EL (cell line): ENCODE results near the gene ATG10.

ENCODE experiments used
- DNase-seq: peaks from one replicate; pipeline ENCODE4 v3.0.0-alpha.2; 2016

The ATG10 gene

DNA sequence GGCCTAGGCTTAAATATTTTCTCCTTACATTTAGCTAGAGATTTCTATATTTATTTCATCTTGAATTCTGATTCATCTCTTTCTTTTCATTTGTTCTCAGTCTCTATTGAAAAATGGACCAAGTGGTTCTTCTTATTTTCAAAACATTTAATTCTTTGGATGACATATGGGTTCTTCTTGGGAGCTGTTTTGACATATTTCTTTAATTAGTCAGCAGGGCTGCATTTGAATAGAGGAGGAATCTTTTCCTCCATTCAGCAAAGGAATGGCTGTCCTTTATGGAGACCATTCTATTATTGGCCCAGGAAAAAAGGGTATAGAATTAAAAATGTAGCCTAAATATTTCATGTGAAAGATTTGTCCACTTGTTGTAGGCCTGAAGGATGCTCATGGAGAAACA is 196.5 kb downstream of the ATG10 start:
- DNase-seq, result peak; percentile 43

DNA sequence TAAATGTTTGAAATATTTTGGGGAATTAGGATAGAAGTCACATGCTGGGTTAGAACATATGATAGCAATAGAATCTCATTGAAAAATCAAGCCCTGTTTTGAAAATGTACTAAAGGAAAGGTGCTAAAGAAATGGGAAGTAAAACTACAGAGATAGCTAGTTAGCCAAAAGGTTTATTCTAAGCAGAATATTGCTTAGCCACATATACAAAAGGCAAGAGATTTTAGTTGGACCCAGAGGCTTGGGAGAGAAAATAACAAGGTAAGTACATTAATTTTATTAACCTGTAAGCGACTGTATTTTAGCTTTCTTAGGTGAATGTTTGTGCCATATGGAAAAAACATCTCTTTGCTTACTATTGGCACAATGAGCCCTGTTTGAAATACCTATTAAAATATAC is 198.1 kb downstream of the ATG10 start:
- DNase-seq, result no peak

DNA sequence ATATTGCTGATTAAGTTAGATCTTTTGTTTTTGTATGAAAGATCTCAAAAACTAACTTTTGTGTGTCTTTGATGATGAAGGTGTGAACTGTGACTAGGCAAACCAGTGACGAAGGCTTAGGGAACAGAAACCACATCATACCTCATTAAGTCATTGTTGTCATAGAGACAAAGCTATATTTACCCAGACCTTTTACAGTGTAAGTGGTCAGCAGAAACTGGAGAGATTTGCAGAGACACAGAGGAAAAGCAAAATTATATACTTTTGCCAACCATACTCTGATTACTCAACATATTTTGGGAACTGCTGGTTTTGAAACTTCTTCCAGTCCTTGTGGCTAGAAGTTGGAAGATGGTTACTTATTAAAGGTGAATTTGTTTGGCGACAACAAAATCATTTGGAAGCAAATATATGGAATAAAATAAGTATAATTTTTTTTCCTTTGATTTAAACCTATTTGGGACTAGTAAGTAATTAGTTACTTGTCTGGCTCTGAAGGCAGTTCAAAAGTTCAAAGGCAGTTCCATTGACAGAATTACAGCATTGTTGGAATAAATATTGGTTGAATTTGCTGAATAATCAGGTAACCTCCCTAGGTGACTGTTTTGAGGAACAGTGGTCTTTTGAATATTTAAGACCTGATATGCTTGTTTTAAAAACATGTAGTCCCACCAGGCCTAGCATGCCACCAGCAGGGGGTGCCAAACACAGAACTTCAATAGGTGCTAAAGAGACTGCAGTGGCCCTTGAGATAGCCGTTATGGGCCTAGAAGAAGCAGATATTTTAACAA is 202.5 kb downstream of the ATG10 start:
- DNase-seq, result peak; percentile 55

DNA sequence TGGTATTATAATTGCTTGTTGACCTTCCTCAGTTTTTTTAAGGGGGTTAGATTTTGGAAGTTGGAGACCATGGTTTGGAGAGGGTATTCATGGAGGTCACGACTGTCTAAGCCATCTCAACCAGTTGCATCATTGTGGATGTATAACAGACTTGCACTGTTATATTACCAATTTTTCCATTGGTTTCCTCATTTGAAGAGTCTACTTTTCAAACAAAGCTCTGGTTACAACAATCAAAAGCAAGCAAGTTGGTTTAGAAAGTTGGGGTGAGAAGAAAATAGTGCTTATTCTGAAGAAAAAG is 203.0 kb downstream of the ATG10 start:
- no peak for DNase-seq

DNA sequence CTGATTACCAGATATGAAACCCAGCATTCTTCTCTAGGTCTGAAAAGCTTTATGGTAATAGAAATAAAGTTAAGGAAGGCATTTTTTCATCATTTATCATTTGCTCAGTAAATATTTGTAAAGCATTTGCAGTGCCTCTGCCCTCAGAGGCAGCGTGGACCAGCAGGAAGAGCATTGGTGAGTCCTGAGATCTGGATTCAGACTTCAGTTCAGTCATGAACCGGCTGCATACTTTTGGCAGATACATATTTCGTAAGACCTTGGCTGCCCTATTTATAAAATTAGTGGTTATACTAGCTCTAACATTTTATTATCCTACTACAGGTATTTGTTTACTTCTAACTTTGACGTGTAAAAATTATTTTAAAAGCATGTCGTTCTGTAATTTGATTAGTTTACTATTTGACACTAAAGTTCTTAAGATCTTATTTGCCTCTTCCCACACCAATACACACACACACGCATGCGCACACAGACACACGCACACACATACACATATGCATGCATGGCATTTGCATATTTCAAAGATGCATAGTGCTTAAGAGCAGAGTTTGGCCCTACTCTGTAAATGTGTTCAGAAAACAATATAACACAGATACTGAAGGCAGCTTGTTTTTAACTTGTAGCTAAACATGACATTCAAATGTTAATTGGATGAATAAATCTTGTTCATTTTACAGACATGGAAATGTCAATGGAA is 204.4 kb downstream of the ATG10 start:
- no peak for DNase-seq

DNA sequence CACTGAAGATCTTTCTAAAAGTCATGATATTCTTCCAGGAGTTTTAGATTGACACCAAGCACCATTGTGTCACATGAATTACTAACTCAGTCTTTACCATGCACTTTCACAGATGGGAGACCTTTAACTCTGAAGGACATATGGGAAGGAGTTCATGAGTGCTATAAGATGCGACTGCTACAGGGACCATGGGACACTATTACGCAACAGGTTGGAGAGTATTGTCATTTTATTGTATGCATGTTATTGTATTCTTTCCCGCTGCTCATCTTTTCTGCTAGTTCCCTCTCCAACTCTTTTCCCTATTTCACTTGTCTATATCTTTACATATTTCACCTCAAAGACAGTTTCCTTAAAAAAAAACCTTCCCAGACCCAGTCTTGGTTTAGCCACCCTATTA is 206.6 kb downstream of the ATG10 start:
- no peak for DNase-seq

DNA sequence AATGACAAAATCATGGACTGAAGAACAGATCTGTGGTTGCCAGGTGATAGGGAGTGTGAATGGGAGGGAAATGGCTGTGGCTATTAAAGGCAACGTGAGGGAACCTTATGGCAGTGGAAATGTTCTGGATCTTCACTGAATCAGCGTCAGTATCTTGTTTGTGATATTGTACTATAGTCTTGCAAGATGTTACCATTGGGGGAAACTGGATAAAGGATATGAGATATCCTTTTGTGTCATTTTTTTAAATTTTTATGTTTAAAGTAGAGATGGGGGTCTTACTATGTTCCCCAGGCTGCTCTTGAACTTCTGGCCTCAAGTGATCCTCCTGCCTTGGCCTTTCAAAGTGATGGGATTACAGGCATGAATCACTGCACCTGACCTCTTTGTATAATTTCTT is 210.8 kb downstream of the ATG10 start:
- DNase-seq, result no peak

DNA sequence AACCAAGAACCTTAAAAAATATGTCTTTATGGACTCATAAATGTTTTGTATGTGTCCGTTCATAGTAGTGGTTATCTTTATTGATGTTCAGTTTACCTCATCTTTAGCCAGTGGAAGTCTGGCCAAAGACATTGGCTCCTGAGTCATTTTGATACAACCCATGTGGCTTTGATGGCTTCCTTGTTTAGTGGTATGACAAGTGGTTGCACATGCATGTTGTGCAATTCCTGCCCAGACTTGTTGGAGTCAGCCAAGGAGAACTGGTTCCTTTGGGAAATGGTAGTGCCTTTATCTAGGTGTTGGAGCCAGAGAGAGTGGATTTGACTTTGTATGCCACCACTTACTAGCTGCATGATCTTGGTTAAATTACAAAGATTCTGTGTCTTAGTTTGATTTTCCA is 212.0 kb downstream of the ATG10 start:
- peak; percentile 13 for DNase-seq

DNA sequence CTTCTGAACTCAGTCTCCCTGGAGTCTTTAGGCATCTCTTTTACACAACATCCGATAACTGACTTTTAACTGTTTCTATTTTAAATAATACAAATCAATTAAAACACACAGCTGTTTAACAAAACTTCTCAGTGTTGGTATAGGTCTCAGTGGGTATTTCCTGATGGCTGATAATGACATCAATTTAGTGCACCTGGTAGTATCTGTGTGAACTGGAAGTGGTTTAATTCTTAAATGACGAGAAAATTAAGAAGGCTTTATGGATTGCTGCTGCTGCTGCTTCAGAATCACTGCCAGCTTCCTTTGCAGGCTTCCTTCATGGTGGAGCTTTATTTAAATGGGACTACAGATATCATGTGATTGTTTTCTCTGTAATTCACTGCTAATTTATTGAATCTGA is 214.0 kb downstream of the ATG10 start:
- no peak for DNase-seq

DNA sequence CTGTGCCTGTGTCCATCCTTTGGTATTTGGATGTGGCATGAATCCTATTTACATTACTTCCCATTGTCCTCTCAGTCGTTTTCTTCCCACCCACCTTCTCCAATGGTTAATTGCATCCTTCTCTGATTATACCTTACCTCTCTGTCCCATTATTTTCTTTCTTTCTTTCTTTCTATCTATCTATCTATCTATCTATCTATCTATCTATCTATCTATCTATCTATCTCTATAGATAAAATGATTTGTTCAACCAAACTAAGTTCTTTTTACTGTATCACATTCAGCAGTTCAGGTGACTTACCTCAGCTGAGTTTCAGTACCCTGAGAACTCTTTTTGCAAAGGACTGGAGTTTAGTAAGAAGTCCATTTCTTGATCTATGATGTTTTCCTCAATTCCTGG is 225.7 kb downstream of the ATG10 start:
- no peak for DNase-seq

DNA sequence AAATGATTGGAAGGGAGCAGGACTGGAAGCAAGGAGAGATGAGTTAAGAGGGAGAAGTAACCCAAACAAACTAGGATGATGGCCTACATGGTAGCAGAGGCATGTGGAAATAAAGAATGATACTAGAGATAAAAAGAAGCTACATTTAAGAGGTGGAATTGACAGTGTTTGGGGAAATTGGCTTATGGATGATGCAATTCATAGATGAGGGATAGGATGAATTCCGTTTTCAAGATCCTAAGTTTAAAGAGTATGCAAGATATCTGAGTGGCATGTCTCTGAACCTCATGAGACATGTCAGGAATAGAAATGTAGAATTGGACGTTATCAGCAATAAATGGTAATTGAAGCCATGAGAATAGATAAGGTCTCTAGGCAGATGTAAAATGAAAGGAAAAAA is 232.7 kb downstream of the ATG10 start:
- no peak for DNase-seq

DNA sequence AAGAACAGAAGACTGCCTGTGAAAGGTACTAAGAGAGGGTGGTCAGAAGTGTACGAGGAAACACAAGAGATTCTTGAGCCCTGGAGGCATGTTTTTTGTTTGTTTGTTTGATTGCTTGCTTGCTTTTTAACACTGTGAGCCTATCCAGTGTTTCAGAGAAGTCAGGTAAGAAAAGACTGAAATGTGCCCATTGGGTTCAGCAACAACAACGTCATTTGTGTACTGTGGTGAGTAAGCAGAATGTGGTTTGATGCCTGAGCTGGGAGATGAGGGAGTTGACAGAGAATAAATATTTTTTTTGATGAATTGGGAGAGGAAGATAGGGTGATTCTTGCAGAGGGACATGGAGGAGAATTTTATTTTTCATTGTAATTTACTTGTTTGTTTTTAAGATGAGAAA is 233.2 kb downstream of the ATG10 start:
- no peak for DNase-seq

DNA sequence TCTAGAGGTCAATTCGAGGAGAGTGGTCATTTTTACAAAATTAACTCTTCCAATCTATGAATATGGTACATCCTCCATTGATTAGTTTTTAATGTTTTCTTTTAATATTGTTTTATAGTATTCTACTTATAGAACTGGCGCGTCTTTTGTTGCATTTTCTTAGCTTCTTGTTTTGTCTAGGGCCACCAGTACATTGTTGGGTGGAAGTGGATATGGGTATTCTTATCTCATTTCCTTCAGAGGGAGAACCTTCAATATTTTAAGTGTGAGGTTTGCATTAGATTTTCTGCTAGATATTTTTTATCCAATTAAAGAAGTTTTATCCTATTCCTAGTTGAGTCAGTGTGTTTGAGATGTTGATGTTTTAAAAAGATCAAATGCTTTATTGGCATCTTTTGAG is 236.5 kb downstream of the ATG10 start:
- no peak for DNase-seq

DNA sequence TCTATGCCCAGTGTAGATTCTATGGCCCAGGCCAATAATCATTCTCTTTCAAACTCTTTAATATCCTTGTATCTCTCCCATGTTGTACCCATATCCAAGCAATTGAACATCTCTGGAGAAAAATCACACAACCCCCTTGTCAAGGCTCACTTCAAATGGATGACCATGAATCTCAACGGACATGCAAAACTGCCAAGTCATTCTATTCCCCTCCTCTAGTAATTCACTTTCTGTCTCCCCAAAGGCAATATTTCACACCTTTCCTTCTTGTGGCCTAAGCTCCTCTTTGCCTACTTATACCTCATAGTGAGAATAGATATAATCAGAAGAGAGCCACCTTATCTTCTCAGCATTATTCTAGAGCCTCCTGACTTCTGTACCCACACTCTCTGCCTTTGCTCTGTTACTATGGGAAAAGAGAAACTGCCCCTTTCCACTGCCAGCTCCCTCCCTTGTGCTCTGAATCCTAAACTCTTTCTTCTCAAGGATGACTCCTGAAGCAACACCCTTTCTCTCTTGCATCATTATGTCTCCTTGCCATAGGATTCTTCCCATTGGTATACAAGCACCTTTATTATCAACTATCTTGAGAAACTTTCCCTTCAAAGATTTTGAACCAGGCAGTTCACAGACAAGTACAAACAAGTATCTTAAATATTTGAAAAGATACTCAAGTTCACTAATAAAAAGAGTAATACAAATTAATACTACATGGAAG is 240.2 kb downstream of the ATG10 start:
- no peak for DNase-seq

DNA sequence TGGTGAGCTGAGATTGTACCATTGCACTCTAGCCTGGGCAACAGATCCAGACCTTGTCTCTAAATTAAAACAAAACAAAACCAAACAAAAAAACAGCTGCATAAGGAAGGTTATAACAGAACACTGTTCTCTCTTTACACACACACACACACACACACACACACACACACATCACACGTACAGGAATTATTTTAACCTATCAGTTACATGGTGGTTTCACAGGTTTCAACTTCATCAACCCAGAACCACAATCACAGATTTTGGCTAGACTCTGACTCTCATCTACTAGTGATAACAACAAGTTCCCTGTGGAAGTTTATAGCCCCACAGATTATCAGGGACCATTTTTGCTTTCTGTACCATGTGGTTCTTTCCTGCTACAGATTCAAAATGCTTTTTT is 246.1 kb downstream of the ATG10 start:
- DNase-seq, result no peak

DNA sequence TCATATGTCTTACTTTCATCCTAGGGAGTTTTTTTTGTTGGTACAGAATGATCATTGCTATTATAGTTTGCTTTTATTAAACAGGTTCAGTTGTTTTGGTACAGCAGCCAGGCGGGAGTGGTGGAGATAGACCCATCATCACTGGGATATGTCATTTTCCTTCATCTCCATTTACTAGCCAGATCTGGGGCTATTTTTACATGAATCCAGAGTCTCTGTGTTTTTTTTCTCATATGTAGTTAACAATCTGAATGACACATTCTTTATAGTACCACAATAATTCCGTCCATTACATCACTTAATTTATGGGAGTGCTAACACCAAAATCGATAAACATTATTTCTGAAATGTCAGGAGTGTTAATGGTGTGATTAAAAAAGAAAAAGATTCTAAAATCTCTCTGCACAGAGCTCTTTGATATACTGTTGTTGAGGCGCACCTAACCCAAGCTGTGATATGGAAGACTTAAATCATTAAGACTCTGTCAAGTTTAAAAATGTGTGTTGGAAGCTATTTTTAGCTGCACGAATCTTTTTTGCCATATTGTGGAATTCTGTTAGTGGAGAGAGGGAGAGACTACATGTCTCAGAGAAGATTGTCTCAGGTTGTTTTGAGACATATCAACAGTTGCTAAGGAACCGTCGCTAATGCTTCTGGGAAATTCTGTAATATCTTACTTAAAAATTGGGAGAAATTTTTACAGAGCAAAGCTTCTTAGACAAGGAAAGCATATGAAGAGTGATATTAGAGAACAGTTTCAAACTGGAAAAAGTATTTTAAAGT is 246.7 kb downstream of the ATG10 start:
- no peak for DNase-seq

DNA sequence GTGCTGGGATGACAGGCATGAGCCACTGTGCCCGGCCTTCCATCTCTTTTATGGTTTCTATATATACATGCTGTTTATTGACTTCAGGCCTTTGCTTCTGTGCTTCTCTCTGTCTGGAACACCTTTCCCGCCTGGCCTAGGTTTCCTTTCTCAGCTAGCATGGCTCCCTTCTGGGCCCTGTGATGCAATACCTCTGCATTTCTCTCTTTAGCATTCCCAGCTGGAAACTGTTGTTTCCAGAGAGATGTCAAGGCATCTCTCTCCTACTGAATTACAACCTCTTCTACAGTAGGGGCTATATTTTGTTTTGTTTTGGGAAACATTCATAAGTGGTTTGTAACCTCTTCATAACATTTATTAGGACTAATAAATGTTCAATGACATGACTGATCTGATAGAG is 249.2 kb downstream of the ATG10 start:
- no peak for DNase-seq

DNA sequence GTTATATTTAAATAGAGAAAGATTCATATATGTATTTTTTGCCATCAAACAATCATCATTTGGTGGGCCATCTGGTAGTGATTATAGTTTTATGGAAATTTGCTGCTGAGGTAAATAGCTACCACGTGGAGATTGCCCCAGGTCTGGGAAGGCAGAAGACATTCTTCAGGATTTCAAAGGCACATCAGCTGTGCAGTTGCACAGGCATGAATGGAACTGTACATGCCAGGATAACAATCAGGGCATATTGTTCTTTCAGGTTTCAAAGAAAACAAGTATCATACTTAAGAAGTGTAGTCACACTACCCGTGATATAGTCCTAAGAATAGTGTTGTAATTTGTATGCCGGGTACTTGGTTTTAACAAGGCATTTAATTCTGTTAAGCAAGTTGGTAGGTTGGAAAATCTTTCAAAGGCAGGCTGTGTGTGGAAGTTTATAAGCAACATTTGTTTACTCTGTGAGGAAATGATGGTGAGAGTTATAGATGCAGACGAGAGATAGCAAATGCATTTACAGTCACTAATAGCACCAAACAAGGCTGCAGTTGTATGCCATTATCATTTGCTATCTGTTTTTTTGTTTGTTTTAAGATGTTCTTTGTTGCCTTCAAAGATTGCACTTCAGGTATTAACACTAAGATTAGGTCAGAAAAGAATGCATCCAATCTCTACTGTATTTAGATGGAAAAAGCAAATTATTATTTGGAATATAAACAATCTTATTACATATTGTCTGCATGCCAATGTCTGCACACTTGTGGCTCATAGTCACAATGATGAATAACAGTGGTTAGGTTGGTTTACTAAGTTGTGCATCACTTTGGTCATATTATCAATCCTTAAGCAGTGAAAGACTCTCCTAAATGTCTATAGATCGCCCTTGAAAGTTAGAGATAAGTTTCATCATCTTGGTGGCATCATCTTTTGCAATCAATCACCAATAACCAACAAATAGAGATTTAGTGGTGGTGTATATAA is 251.1 kb downstream of the ATG10 start:
- no peak for DNase-seq

DNA sequence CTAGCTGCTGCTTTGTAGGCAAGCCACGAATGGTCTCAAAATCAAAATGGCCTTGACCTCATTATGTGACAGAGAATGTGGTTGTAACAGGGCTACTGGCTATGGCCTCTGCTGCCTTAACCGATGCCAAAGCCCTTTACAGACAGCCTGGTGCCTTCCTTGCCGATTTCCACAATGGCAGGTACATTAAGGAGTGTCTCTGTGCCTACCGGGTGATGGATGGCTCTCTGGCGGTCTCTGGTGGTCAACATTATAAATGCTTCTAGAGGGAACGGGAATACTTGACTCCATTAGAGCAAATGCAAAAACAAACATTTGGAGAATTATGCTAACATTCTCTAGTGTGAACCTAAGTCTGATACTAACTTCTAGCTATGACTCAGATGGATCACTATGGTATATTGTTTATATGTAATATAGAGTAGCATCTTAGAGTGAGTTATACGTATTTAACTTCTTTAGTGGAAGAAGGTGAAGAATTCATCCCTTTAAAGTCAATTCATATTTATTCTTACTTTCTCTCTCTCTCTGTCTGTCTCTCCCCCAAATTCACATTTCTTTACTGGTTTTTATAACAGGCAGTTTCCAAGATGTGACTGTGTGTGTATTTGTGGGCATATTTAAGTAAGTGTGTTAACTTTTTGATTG is 253.8 kb downstream of the ATG10 start:
- peak; percentile 72 for DNase-seq

DNA sequence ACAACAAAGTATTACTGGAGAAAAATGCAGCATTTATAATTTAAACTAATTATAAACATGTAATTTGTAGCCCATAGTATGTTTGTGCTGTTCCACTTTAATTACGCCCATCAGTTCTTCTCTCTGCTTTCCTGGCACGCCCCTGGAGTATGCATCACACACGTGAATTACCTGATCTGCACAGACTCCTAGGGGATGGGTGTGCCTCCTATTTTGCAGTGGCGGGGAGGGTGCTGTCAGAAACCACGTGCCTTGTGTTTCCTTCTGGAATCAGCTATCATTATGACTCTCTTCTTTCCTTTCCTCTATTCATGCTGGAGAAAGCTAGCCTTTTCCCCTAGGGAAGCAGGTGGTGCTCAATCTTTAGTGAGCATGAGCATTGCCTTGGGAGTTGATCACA is 263.1 kb downstream of the ATG10 start:
- DNase-seq, result no peak

DNA sequence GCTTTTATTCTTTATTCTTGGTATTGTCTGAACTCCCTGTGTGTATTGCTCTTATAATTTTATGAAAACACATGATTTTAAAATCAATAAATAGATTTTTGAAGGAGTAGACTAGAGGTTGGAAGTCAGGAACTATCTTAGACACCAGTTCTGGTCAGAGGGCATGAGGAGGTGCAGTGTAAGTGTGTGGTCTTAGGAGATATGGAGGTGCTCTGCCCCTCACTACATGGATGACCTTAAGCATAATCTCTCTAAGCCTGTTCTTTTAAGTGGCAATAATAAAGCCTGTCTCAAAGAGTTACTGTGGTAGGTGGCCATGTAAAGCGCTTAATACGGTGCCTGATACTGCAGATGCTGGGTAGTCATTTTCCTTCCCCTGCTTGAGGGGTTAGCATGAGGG is 272.3 kb downstream of the ATG10 start:
- DNase-seq, result no peak
